SHP77 treated with DMSO at 0.1 percent for 48 hours (cell line): Measurements from ENCODE around the gene GALNT17.

Experiments
- DNase-seq: peaks from one replicate; lab custom pipeline; 2025; lab: John Stamatoyannopoulos, UW

Gene GALNT17

DNA sequence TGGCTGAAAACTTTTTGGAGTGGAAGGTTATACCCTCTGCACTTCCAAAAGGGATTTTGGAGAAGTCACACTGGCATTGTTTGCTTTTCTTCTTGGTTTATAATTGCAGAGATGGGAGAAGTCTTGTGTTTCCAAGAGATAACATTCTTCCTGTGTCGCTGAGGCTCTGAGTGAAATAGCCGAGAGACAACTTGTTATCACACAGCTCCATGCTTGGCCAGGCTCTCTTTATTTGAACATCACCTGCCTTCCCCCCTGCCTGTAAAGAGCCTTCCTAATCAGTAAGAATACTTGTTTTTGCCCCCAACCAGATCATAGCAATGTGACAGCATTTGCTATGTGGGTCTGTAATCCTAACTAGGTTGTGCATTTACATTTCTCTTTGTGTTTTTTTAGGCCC lies 270.7 kb downstream of the GALNT17 start:
- no peak for DNase-seq

DNA sequence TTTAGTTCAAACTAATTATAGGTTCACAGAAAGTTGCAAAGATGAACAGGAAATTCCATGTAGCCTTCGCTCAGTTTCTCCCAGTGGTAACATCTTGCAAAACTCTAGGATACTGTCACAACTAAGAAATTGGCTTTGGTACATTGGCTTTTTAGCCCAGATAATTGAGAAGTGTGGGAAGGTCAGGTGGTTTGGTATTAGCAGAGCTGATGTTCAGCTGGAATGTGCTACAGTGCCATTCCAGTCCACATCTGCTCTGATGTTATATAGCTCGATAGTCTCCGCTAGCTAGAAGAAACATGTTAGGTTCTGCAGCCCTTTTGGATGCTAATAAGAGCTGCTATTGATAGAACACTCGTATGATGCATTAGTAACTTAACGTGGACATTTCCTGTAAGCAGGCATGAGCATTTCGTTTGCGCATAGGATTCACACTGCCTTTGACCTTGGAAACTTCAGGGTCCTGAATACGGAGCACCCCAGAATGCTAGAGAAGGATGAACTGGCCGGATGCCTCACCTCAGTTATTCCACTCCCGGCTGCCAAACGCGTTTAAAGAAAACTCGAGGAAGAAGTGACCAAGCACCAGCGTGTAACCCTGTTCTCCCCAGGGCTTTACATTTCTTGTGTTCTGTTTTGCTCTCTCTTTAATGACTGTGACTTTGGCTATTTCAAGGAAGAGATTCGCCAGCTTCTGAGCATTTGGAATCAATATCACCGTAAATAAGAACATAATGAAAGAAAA lies 271.4 kb downstream of the GALNT17 start:
- no peak for DNase-seq

DNA sequence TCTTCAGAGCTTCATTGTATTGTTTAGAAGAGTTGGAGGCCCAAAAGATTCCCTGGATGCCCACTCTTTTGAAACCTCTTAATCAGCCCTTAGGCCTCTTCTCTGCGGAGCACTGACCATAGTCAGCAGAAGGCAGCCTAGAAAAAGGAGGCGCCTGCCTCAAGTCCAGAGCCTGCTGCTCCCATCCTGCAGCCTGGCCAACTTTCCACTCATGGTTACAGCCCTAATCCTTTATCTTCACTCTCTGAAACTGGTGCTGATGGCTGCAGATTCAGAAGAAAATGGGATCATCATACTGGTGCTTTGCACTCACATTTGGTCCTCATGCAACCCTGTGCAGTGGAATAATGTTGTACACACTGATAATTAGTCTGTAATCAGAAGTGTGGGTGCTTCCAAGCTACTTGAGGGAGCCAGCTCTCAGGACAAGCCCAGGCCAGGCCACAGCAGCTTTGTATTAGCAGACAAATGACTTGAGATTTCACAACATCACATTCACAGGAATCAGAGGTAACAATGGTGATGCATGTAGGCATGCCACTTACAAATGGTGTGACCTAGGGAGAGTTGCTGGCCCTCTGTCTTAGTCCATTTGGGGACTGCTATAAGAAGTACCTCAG lies 272.9 kb downstream of the GALNT17 start:
- DNase-seq: no peak

DNA sequence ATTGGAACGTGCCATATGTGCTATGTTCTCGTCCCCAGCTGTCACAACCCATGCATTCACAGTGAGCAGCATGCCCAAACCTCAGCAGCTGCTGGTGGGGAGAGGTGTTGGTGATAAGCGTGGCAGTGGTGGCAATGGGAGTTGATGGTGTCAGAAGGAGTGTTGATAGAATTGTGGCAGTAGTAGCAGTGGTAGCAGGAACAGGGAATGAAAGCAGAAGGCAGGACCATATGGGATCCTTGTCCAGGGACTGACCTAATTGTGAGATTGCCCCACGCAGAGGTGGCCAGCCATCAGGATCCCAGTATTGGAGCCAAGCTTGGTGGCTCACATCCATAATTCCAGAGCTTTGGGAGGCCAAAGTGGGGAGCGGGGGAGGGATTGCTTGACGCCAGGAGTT lies 276.3 kb downstream of the GALNT17 start:
- DNase-seq: no peak

DNA sequence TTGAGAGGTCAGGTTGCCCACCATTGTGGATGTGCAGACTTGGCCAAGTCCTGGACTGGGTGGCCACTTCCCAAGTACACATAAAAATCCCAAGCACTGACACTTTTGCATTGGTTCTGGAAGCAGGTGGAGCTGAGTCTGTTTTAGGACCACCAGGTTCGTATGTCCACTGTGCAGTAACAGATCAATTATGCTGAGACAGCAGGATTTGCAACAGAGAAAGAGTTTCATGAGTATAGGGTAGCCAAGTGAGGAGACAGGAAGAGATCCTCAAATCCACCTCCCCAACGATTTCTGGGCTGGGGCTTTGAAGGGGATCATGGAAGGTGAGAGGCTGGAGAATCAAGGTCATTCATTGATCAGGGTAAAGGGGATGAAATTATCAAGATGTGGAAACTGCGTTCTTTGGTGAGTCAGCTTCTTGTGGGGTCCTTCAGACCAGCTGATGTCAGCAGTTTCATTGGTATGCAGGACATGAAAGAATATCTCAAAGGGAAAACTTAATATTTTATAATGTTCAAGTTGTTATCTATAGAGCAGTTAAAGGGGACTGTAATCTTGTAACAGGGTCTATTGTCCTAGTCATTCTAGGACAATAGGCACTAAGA lies 277.7 kb downstream of the GALNT17 start:
- DNase-seq: no peak

DNA sequence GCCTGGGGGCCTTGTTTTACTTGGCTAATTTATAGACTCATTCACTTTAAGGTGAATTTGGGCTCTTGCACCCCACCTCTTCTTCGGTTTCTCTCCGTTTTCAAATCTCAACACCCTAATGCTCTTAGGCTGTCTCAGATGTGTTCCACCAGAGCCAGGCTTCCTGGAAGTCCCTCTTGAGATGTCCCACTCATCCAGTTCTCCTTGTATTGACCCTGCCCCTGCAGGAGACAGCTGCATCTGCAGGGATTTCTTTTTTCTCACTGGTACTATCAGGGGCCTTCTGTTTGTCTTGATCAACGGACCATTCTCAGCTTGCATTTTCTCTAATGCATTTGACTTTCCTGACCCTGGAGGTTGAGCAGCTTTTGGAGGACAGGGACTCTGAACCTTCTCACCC lies 279.5 kb downstream of the GALNT17 start:
- DNase-seq: no peak

DNA sequence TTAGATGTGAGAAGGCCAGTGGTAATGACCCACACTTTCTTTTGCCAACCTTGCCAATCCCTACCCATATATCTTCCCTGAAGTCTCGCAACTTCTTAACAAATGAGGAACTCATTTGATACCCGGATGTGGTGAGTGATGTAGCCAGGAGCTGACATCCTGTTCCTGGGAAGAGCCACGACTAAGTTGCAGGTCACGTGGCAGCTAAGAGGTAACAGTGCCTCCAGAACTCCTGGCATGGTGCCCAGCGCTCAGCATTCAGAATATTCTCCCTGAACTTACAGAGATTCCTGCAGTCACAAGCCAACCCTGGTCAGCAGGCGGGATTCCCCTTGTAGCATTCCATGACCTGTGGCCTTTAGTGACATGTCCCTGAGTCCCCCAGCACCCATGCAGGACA lies 282.5 kb downstream of the GALNT17 start:
- no peak for DNase-seq

DNA sequence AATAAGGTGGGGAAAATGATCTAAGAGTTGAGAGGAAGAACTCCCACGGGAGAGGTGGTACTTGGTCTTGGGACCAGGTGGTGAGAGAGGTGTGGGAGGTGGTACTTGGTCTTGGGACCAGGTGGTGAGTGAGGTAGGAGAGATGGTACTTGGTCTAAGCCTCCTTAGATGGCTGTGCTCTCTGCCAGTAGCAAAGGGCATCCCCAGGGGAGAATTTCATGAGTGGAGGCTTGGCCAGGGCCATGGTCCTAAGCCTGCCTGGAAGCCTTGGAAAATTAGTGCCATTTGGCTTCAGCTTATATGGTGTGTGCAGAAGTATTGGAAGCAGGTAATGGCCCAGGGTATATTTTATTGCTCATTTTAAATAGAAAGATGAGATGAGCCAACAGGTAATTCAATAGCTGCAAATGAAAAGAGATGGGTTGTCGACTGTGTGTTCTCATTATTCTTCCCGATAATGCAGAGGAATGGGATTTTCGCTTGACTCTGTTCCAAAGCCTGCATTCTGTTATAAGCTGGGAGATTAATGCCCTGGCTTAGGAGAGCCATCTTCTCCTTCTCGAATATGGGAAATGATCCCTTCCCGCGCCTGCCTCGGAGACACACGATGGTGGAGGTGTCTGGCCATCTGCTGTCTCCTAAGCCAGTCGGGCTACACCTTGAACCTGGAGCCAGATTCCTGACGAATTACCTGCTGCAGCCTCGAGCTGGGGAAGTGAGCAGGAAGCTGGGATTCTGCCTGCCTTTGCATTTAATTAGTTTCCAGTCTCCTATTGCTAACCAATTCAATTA lies 287.8 kb downstream of the GALNT17 start:
- DNase-seq: no peak

DNA sequence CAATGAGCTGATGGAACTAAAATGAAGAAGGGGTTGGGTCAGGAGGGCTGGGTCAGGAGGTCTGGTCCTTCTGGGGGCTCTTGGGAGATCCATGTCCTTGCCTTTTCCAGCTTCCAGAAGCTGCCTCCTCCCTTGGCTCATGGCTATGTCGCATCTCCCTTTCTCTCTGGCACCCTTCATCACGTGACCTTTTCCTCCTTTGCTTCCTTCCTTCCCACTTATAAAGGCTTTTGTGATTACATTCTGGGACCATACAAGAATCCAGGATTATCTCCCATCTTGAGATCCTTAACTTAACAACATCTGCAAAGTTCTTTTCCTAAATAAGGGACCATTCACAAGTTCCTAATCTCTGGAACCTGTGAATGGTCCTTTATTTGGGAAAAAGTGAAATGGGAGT lies 290.2 kb downstream of the GALNT17 start:
- DNase-seq: no peak

DNA sequence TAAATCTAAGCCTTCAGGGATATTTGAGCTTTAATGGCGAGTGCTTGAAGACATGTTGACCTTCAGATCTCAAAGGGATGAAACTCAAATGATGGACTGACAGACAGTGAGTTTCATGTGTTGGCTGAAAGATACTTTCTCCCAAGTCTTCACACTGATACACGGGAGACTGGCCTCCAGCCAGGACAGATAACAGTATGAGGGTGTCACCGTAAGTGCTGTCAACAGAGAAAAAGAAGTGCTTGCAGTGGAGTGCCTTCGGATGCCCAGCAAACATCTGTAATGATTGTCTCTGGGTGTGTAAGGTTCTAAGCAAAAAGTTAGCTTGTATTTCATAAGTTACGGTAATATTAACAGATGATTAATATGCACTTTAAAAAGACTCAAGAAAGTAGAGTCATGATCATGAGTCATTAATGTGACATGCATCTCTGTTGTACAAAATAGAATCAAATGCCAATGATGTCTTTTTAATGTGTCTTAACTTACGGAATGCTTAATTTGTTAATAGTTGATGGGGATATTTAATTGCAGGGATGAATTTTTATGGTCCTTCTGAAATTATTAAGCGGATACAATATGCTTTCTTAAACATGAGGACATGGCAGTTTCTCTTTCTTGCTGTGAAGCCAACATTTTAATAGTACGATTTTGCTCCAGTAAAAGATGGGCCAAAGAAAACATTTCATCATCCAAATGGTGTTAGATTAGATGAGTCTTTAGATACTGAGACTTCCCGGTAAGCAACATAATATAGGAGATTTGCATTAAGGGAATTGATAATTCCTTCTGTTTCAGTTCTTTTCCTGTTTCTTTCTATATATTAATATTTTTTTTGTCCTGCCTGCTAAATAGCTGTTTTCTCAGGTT lies 292.5 kb downstream of the GALNT17 start:
- DNase-seq: no peak

DNA sequence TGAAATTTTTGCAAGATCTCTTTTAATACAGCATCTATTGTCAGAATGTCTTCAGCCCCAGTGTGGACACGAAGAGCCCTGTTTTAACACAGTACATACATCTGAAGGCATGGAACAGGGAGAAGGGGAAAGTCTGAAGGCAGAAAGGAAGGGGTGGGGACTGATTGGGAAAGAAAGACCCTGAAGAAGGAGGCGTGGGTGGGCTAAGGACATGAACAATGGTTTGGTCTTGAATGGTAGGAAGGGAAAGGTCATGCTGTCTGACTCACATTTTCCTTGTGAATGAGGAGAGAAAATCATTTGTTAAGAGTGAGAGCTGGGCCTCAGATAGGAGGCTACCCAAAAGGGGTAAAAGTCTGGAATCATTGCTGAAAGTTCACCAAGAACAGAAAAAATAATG lies 297.1 kb downstream of the GALNT17 start:
- DNase-seq: no peak

DNA sequence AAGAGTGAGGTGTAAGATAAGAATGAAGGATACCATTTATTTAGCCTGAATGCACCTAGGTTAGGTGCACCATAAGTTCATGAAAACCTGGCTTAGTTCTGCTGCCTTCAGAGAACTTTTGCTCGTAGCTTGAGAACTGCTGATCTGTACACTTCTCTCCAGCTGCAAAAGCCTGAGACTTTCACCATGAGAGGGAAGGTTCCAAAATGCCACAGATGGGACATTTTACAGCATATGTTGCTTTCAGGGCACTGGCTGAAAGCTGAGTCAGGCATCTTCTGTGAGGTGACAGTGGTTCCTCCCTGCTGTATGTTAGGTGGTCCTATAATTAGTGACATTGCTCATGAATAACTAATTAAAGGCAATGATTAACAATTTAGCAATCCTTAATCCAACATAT lies 298.3 kb downstream of the GALNT17 start:
- no peak for DNase-seq

DNA sequence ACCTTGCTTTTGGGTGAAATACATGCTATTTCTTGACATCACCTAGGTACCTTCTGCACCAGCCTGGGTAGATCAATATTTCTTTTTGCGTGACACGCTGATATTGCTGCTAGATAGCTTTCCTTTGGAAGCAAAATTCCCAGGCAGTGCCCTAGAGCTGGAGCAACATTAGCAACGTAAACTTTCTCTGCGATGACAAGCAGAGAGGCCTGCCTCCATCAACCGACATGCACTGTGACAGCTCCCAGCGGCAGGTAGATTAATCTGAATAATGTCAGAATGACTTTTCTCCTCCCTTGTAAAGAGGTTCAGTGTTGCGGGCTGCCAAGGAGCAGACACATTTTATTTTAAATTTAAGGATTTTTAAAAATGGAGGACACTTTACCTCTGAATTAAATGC lies 307.4 kb downstream of the GALNT17 start:
- DNase-seq: no peak

DNA sequence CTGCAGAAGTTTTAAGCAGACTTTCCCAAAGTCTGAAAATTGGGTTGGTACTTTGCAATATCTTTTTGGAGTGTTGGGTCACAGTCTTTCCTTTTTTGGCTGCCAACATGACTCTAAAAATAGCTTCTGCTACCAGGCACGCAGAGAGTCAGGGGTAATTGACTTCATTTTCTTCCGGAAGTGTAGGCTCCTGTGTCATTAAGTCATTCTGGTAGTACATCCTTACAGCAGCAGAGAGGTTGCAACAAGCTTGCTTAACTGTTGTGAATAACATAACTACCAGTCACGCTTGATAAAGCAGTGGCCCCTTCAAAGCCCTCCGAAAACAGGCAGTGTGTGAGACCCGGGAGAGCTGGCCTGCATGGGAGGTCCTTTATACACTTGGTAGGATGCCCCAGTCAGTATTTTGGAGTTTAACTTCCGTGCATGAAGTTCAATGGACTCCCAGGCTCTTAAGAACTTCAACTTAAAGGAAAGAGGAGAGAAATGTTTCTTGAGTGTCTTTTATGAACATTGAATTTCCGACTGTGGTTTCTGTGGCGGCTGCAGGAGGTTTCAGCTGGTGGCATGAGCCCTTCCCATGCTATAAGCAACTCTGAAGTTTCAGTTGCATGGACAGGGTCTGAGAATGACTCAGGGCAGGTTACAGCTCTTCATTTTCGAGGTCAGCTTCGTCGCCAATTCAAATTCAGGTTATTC lies 310.7 kb downstream of the GALNT17 start:
- DNase-seq: no peak

DNA sequence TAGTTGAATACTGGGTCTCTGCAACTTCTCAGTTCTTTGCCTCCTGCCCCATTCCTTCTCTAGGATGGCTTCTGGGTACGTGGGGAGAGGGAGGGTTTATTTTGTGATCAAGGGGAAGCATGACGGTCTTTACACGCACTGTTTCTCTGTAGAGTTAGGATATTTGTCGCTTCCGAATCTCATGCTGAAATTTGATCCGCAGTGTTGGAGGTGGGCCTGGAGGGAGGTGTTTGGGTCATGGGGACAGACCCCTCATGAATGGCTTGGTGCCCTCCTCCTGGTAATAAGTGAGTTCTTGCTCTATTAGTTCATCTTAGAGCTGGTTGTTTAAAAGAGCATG lies 311.2 kb downstream of the GALNT17 start:
- no peak for DNase-seq

DNA sequence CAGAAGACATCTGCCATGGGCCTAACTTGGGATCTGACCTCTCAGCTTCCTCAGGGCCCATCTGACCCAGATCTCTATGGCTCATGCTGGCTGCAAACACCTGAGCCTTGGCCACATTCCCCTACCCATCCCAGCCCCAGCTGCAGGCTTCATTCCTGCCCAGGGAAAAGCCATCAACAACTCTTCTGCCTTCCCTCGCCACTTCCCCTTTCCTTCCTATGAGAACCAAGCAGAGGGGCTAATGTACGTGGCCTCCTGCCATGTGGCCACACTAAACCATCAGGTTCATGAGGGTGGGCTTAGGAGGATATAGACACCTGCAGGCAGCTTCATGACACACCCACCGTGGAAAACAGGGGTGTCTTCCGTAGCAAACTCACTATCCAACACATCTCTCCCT lies 312.2 kb downstream of the GALNT17 start:
- no peak for DNase-seq

DNA sequence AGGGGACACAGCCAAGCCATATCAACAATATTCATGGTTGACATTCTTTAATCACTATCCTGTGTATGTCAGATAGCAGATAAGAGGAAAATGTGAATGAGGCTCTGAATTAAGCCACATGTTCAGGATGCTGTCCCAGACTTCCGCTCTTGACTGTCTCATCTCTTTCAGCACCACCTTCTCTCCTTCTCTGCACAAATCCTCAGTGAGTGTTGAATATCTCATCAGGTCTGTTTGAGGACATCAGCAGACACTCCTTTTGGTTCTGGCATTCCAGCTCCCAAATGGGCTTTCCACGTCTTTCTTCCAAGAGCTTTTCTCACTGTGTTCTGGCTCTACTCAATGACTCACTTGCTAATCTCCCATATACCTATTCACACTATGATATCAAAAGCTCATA lies 321.7 kb downstream of the GALNT17 start:
- DNase-seq: no peak

DNA sequence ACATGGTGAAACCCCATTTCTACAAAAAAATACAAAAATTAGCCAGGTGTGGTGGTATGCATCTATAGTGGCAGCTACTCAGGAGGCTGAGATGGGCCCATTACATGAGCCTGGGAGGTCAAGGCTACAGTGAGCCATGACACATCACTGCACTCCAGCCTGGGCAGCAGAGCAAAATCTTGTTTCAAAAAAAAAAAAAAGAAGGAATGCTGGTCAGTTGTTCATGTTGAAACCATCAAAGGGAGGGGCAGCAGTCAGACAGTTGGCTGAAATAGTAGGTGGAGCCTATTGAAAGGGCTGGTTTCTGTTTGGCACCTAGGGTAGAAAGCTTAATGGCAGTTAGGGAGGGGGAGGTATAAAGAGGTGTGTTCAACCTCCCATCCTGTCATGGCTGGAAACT lies 323.0 kb downstream of the GALNT17 start:
- DNase-seq: no peak

DNA sequence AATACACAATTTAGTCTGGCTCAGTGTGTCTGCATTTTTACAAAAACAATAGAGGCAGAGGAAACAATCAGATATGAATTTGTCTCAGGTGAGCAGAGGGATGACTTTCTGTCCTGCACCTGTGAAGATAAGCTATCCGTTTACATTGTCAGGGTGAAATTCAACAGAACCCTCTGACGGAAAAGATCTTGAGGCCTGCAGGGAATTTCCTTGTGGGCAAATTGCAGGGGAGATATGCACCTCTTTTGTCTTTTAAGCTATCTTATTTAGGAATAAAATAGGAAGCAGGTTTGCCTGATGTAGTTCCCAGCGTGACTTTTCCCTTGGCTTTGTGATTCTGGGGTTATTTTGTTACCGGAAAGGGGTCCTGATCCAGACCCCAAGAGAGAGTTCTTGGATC lies 325.1 kb downstream of the GALNT17 start:
- no peak for DNase-seq

DNA sequence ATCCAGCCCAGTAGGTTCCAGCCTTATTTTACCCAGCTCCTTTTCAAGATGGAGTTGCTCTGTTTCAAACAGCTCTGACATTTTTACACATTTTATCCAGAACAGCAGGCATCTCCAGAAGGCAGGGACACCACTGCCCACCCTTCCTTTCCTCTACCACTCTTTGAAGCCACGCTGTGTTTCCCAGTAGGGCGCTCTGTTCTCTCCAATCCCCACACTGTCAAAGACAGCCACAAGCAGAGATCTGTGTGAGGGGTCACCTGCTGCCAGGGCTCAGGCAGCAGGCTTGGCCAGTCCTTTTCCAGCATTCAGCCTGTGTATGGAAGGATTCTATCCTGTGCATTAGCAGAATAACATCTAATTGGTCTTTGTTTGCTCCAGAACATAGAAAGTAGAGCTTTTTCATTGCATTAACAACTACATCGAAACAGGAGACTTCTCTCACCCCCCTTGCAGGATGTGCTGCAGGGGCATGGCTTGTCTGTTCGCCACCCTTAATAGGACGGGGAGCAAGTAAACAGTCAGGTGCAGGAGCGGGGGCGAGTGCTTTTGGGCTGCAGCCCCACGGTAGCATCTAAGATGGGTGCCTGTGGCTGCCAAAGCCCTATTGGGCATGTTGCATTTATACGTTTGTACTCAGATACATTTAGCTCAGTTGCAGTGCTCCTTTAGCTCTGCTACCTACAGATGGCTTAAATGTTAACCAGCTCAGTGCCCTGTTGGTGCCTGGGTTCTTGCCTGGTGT lies 326.1 kb downstream of the GALNT17 start:
- DNase-seq: no peak

DNA sequence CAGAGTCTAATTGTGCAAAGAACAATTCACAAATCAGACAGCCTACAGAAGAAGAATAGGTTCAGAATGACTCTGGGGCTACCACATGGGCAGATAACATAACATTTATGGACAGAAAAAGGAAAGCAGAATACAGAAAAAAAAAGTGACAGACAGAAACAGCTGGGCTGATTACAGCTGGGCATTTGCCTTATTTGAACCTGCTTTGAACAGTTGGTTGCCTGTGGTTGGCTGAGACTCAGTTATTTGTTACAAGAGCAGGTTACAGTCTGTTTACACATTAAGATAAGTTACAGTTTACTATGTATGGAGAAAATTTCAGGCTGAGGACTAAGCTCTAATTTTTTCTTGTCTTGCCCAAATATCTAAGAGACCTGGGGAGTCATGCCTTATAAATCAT lies 327.2 kb downstream of the GALNT17 start:
- no peak for DNase-seq
